GM12878 (cell line): ENCODE measurements around the gene B3GALT4. TPM values are rescaled to one million over a fixed set of nuclear protein-coding genes. Genes with fewer than 3 reads are reported as not detected.

ENCODE experiments used
- ATF2 ChIP-seq: IDR thresholded peaks from 2 replicates; pipeline ENCODE4 v1.6.1; 2012; ENCODE audit warnings: low read length, inconsistent platforms
- ATF7 ChIP-seq: fragments of 450-650 bp; IDR thresholded peaks from 2 replicates; pipeline ENCODE4 v1.6.1; 2016; ENCODE audit warnings: low read depth, mild to moderate bottlenecking
- BCL11A ChIP-seq: IDR thresholded peaks from 2 replicates; pipeline ENCODE4 v1.6.1; 2011; ENCODE audit warnings: low read depth, low read length
- BCL3 ChIP-seq: IDR thresholded peaks from 2 replicates; pipeline ENCODE4 v1.6.1; 2011; ENCODE audit warnings: borderline replicate concordance, low read depth, mild to moderate bottlenecking, moderate library complexity, low read length; ENCODE audit not compliant: insufficient read depth, poor library complexity, severe bottlenecking
- E2F8 ChIP-seq: fragments of 450-650 bp; IDR thresholded peaks from 2 replicates; pipeline ENCODE4 v1.6.1; 2018; ENCODE audit warnings: mild to moderate bottlenecking, low read depth, moderate library complexity; ENCODE audit not compliant: partially characterized antibody
- FOS ChIP-seq: IDR thresholded peaks from 3 replicates; pipeline ENCODE4 v1.6.1; 2011; ENCODE audit warnings: borderline replicate concordance; ENCODE audit not compliant: insufficient read length; ENCODE audit errors: extremely low read depth
- FOXM1 ChIP-seq: IDR thresholded peaks from 2 replicates; pipeline ENCODE4 v1.6.1; 2012; ENCODE audit warnings: low read depth, mild to moderate bottlenecking, inconsistent platforms, low read length, moderate library complexity
- HDGF ChIP-seq: fragments of 450-650 bp; IDR thresholded peaks from 2 replicates; pipeline ENCODE4 v1.6.1; 2016; ENCODE audit warnings: antibody characterized with exemption
- IRF3 ChIP-seq: fragments of 450-650 bp; IDR thresholded peaks from 2 replicates; pipeline ENCODE4 v1.6.1; 2014; ENCODE audit warnings: mild to moderate bottlenecking
- KAT2A ChIP-seq: conservative IDR thresholded peaks from 2 replicates; pipeline ENCODE4 v1.6.1; 2011; ENCODE audit warnings: low read depth, low read length; ENCODE audit not compliant: control insufficient read depth
- KLF5 ChIP-seq: fragments of 450-650 bp; IDR thresholded peaks from 2 replicates; pipeline ENCODE4 v1.6.1; 2014; ENCODE audit warnings: mild to moderate bottlenecking; ENCODE audit not compliant: partially characterized antibody
- MTA3 ChIP-seq: IDR thresholded peaks from 2 replicates; pipeline ENCODE4 v1.6.1; 2012; ENCODE audit warnings: low read length, inconsistent platforms, borderline replicate concordance
- NBN ChIP-seq: fragments of 450-650 bp; IDR thresholded peaks from 2 replicates; pipeline ENCODE4 v1.6.1; 2016
- NFYB ChIP-seq: IDR thresholded peaks from 2 replicates; pipeline ENCODE4 v1.6.1; 2011; ENCODE audit warnings: low read depth, mild to moderate bottlenecking, low read length, improper control_type of control experiment, moderate library complexity; ENCODE audit not compliant: insufficient read depth
- RFX5 ChIP-seq: IDR thresholded peaks from 2 replicates; pipeline ENCODE4 v1.6.1; 2011; ENCODE audit warnings: low read depth, low read length, improper control_type of control experiment
- TBL1XR1 ChIP-seq: IDR thresholded peaks from 2 replicates; pipeline ENCODE4 v1.6.1; 2012; ENCODE audit warnings: low read depth, low read length, improper control_type of control experiment
- WRNIP1 ChIP-seq: IDR thresholded peaks from 2 replicates; pipeline ENCODE4 v1.6.1; 2011; ENCODE audit warnings: low read depth, low read length, improper control_type of control experiment, borderline replicate concordance
- YBX1 ChIP-seq: fragments of 450-650 bp; IDR thresholded peaks from 2 replicates; pipeline ENCODE4 v1.6.1; 2016; ENCODE audit warnings: antibody characterized with exemption
- YY1 ChIP-seq: IDR thresholded peaks from 2 replicates; pipeline ENCODE4 v1.6.1; 2011; ENCODE audit warnings: low read depth, mild to moderate bottlenecking, low read length
- ZBTB33 ChIP-seq: fragments of 450-650 bp; IDR thresholded peaks from 2 replicates; pipeline ENCODE4 v1.6.1; 2017; ENCODE audit warnings: mild to moderate bottlenecking
- polyA plus RNA-seq, 11 experiments: library from polyadenylated mRNA; depleted of rRNA in 4 of 11; unstranded in 6 of 11; stranded (reverse) in 5 of 11; fragments of >200 nt; fragmentation: Nextera tagmentation in 4 of 11; fragmentation: Illumina TruSeq in 1 of 11; extraction: Ambion mirVana in 4 of 11; extraction: Trizol in 1 of 11; gene quantifications; 1 replicate in 1 of 11; 2 replicates in 10 of 11; pipeline versions ENCODE4 v1.2.1 to v1.2.3, GENCODE V29; 2011 to 2016; ENCODE audit warnings: inconsistent platforms in 2 of 11, missing spikeins in 2 of 11, low read depth in 1 of 11
- total RNA-seq, 4 experiments: library from RNA; depleted of rRNA in 3 of 4; stranded (reverse); fragments of >200 nt in 3 of 4; fragmentation: Illumina TruSeq in 1 of 4; extraction: Trizol in 1 of 4; gene quantifications; 2 replicates each; pipeline versions ENCODE4 v1.2.1 to v1.2.3, GENCODE V29; 2013 to 2021

B3GALT4 gene
- total and polyA plus RNA-seq, 10 of the 15 experiments (the other 5 are each of a cell fraction or from before 2014, with no cell fraction given) = 0.27 to 8.2 (median 2.6) TPM

- no peak for TF ChIP-seq ZBTB33
- peak; percentile 11 for TF ChIP-seq BCL3
- TF ChIP-seq WRNIP1 = peak; percentile 97; the same call in 1 of the 2 replicates
- TF ChIP-seq NFYB = peak; percentile 89
- peak; percentile 94 for TF ChIP-seq YY1
- TF ChIP-seq TBL1XR1 = no peak
- TF ChIP-seq YBX1 = no peak
- no peak for TF ChIP-seq BCL11A
- TF ChIP-seq ATF2 = peak; percentile 40; the same call in 1 of the 2 replicates
- peak; percentile 53 for TF ChIP-seq E2F8
- TF ChIP-seq RFX5 = 0 out of 2 replicates have a peak, but pooled peaks have one; percentile 57
- TF ChIP-seq ATF7 = peak; percentile 55
- TF ChIP-seq FOS = peak; percentile 31
- TF ChIP-seq KAT2A = no peak
- TF ChIP-seq IRF3 = peak; percentile 35; the same call in 1 of the 2 replicates
- TF ChIP-seq MTA3 = no peak
- peak; percentile 57; the same call in 1 of the 2 replicates for TF ChIP-seq NBN
- peak; percentile 45 for TF ChIP-seq KLF5
- 0 out of 2 replicates have a peak, but pooled peaks have one; percentile 55 for TF ChIP-seq FOXM1
- TF ChIP-seq HDGF = peak; percentile 67; the same call in 1 of the 2 replicates
Observed at GRCh38 chr6:33317669-33318425, 40.9 kb downstream of the B3GALT4 start, which contains the start of gene ZBTB22 (continued).
